ENCODE measurements around the gene LANCL1.

Gene LANCL1

GRCh38 chr2:210476194-210477128, at the start of gene LANCL1:
Gene LANCL1 (minus strand): TSS chr2:210476759. CDS start chr2:210476396, 363 bp downstream.
- DNase-seq: peak; percentile 83

DNA sequence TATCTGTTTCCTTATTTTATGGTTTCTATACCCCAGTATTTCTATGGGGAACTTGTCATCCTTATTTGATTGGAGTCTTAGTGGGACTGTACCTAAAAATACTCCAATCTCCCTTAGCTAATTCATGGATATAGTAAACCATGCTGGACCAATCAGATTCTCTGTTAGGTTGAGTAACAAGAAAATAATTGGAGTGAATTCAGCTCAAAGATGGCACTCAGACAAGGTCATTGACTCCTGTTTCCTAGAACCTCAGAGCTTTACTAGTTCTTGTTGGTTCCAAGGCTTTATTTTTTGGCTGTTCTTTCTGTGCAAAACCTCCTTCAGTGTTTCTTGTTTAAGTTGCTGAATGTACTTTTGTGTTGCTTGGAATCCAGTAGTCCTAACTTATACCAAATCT, 48.0 kb upstream of the LANCL1 start:
- no peak for DNase-seq

GRCh38 chr2:210523650-210524289, 47.2 kb upstream of the LANCL1 start:
- no peak for DNase-seq

DNA sequence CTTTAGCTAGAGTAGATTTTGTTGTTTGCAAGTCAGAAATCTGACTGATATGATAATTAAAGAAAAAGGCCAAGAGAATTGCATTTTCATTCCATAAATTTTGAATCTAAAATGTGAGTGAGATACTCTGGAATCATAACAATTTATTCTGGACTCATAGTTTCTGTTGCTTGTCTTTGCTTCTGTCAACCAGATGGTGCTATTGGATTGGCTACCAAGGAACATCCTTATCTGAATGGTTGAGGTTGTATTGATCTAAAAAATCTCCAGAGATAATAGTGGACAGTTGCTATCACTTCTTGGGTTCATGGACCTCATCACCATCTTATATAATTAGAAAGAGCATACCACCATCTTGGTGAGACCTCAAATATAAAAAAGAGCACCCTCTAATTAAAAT, 45.8 kb upstream of the LANCL1 start:
- DNase-seq: no peak

- DNase-seq: no peak
These were observed 43.0 kb upstream of the LANCL1 start for GRCh38 chr2:210519594-210519993.

- DNase-seq: no peak
These were observed 40.7 kb upstream of the LANCL1 start for GRCh38 chr2:210517264-210517663.

DNA sequence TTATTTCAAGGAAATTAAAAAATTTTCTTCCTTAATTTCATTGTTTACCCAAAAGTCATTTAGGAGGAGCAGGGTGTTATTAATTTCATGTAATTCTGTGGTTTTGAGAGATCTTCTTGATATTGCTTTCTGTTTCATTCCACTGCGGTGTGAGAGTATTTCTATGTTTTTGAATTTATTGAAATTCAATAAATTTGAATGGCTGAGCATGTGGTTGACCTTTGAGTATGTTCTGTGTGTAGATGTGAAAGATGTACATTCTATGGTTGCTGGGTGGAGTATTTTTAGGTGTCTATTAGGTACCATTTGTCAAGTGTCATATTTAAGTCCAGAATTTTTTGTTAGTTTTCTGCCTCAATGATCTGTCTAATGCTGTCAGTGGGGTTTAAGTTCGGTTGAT, 39.4 kb upstream of the LANCL1 start:
- DNase-seq: no peak

- DNase-seq: no peak
These were observed 27.2 kb upstream of the LANCL1 start for GRCh38 chr2:210503725-210504191.

DNA sequence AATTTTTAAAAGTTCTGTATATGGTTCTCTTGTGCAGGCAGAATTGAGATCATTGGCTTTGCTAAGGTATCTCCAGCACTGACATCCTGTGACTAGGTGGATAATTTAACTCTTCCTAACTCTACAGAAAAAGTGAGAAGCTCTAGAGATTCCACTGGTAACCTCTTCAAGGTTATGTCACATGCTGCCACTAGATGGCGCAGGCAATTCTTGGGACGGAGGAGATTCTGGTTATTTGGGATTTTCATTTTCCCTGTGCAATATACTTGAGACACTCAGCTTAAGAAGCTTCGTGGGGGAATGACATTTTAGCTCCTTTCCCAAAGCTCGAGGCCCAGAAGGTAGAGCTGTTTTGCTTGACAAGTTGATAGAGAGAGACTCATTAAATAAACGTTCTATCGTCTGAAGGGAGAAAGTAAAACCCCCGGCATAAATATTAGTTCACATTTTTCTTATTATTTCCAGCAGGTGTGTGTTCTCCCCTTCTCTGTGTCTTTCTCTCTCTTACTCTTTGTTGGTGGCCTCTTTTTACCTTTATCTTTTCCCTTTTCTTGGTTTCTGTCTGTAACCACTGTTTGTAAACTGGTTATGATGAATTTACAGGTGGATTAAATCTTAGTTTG, 26.6 kb upstream of the LANCL1 start:
- peak; percentile 19 for DNase-seq

- no peak for DNase-seq
These were observed 20.0 kb upstream of the LANCL1 start for GRCh38 chr2:210496512-210496911.

DNA sequence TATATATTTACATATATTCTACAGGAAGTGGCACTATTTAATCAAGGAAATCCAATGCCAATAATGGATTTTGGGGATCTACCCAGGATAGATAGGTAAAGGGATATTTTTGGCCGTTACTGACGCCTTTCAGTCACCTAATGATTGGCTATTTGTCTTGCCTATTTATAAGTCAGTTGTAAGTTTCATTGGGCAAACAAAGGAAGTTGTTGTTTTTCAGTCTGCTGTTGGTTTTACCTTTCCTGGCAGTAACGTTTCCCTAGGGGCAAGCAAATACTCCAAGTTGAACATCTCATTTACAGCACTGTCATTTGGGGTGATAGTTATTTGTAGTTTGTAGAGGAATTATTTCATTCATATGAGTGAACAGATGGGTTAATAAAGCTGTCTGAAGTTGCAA, 17.0 kb upstream of the LANCL1 start:
- DNase-seq: no peak

- DNase-seq: no peak
These were observed 5.1 kb upstream of the LANCL1 start for GRCh38 chr2:210481601-210482175.

GRCh38 chr2:210480764-210481163, 4.2 kb upstream of the LANCL1 start:
- DNase-seq: no peak

GRCh38 chr2:210480079-210480478, 3.5 kb upstream of the LANCL1 start:
- DNase-seq: no peak

GRCh38 chr2:210478661-210479060, 2.1 kb upstream of the LANCL1 start:
- DNase-seq: no peak

- no peak for DNase-seq
These were observed 937 bp upstream of the LANCL1 start for GRCh38 chr2:210477496-210477895.

DNA sequence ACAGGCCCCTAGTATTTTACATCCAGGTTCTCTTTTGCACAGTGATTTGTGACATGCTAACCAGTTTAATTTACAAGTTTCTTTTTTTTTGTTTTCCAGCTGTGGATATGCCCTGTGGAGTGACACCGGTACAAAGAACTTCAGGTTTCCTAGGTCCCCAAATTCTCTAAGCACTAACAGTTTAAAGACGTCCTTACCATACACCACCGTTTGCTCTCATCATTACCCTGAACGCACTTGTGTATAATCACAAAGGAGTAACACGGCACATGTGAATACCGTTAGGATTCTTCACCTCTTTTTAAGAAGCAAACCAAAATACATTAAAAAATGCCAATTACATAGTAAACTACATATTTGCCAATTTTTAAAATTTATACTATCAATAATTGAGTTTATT, 853 bp downstream of the LANCL1 start:
- DNase-seq: peak; percentile 18

DNA sequence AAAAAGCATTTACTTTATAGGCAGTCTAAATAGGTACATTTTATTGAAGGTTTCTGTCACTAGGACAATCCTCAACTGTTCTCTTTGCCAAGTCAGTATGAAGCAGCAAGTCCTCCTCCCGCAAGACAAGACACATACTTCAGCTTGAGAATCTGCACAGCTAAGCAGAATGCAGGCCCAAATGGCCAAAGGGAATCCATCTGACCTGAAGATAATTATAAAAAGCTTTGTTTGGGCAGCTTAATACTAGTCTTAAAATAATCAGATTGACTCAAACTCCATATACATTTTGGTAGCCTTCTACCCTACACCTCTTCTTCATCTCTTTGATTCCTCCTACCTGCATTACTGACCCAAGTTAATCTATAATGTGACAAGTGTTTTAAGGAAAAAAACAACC, 1.8 kb downstream of the LANCL1 start:
- DNase-seq: no peak

DNA sequence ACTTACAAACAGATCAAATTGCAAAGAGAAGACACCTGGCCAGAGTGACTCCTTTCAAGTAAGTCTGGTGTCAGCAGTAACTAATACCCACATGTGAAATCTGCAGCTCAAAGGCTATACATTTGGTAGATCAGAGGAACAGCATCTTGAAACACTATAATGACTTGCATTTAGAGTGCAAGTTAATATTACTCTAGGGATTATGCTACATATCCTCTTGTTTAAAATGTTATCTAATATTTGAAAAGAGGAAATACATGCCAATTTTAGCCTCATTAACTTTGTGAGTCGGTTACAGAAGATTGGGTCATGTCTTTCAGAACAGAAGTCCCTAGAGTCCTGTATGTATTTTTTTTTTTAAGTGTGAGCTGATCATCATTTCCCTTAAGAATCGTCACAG, 15.2 kb downstream of the LANCL1 start:
- DNase-seq: peak; percentile 43

DNA sequence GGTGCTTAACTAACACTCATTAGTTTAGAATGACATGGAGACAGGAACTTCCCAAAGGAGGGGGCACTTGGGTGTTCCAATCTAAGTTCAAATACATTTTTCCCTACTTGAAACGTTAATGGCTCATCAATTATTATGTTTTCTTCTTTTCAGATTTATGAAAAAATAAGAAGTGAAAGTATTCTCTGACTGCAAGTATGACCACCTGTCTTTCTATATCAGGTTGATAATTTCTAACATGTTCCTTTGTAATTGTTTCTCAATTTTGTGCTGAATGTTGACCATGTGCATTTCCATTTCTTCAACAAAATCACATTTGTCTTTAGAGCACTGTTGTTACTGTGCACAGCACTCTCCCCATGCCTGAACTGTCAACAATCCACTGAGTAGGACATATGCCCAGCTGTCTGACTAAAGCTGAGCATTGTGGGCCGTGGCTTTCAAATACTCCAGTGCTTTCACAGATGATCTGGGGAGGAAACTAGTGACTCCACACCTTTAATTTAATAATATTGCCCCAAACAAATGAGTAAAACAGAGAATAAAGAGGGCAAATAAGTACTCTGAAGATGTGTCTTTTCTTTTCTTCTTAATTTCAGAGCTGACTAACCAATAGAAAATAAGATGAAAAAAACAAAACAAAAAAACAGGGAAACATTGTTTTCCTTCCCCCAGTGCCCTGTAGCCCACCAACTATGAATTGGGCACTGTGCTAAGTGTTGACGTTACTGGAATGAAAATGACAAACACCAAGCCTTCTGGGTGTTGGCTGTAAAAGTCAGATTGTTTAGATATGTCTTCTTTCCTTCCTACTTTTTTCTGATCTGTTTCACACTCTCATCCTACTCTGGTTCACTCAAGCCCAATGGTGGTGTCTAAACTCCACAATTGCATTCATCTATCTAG, 16.0 kb downstream of the LANCL1 start:
- no peak for DNase-seq

GRCh38 chr2:210459880-210460279, 16.7 kb downstream of the LANCL1 start:
- DNase-seq: no peak

- DNase-seq: no peak
These were observed 17.2 kb downstream of the LANCL1 start for GRCh38 chr2:210459407-210459806.

All from DMS79 treated with DMSO at 0.1 percent for 48 hours (cell line).